K562 treated with DMSO at 1 percent for 24 hours (cell line): Measurements from ENCODE around the gene C11orf58. TPM values are rescaled to one million over a fixed set of nuclear protein-coding genes. Genes with fewer than 3 reads are reported as not detected.

Source experiments
- total RNA-seq: library from RNA; unstranded; fragments of 300-600 nt; gene quantifications from 2 replicates; pipeline ENCODE4 v1.2.3, GENCODE V29; 2022; ENCODE audit warnings: low read depth; ENCODE audit not compliant: insufficient read depth

Gene C11orf58
- total RNA-seq = 115 and 149 TPM in 2 replicates

DNA sequence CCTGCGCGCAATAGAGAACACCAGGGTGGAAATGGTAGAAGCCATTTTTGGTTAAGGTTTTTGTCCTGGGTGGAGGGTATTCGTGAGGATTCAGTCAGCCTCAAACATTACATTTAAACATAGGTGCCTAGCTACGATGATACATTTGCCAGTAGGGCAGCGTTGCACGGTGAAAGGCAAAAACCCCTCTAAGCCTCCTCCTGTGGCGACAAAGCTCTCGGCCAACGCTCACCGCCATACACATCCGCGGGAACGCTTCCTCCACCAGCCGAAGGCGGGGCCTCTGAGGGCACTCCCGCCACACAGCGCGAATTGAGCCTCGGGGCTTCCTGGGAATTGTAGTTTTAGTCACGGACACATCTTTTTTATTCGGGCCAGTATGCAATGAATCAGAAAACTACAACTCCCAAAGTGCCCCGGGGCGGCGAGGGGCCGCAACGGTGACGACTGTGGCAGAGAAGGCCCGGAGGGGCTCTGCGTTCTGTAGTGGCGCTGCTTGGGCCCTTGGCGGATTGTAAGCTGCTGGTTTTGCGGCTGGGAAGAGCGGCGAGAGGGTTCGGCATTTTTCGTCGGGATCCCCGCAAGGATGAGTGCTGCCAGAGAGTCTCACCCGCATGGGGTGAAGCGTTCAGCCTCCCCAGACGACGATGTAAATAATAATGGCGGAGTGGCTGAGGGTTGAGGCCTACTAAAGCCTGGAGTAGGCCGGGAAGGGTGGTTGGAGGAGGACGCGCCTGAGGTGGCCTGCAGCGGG is at the start of gene C11orf58:
C11orf58 (plus strand) TSS at position 455 of the 754 bp plus-strand sequence; CDS start at position 587, 132 bp downstream.

